Body of pancreas (tissue), 4 donors: ENCODE measurements around the gene ARHGEF17.

ENCODE experiments used
- CTCF ChIP-seq, 7 experiments: fragments of 450-650 bp in 4 of 7; fragments of 200-600 bp in 3 of 7; sonication (generic) in 3 of 7; IDR thresholded peaks; one replicate each; pipeline ENCODE4 v1.5.1; 2016 to 2019; ENCODE audit warnings: antibody characterized with exemption in 7 of 7
- POLR2A ChIP-seq, 3 donors: fragments of 450-650 bp; IDR thresholded peaks; one replicate each; pipeline ENCODE4 v1.6.1; 2016; ENCODE audit warnings: antibody characterized with exemption in 3 of 3, mild to moderate bottlenecking in 2 of 3

DNA sequence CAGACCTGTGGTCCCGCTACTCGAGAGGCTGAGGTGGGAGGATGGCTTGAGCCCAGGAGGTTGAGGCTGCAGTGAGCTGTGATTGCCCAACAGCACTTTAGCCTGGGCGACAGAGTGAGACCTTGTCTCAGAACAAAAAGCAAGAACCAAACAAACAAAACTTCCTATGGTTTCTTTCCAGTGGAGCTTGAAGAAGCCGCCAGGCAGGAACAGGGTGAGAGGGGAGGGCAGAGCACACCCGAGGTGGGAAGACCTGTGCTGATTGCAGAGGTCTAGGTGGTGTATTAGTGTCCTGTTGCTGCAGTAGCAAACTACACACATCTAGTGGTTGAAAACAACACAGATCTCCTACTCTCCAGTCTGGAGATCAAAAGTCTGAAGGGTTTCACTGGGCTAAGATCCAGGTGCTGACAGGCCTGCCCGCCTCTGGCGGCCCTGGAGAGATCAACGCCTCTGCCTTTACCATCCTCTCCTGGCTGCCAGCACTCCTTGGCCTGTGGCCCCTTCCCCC is 10.5 kb downstream of the ARHGEF17 start:
- TF ChIP-seq CTCF (IDR thresholded peaks at IDR 0.05) (no peak), POLR2A (IDR thresholded peaks at IDR 0.05) (no peak)
